Body of pancreas (tissue), 4 donors: Measurements from ENCODE around the gene PAN3. TPM values are rescaled to one million over a fixed set of nuclear protein-coding genes. Genes with fewer than 3 reads are reported as not detected.
A peak's percentile ranks its signal among the peaks of the same experiment; 100 is the strongest.

Experiments used
- ATAC-seq: fragments of 150-250 bp; one replicate; pipeline ENCODE4 v1.9.1; 2016
- DNase-seq, 4 donors: peaks; one replicate each; pipeline ENCODE4 v3.0.0-alpha.2; 2019
- H3K27ac ChIP-seq, 4 donors: fragments of 200-600 bp; sonication (generic); 1 replicate in 3 of 4; 2 replicates in 1 of 4; pipeline versions ENCODE4 v1.5.1 to v1.6.1; 2016 to 2019; ENCODE audit warnings: mild to moderate bottlenecking in 1 of 4, mixed read lengths in 1 of 4, moderate library complexity in 1 of 4
- H3K27me3 ChIP-seq, 2 donors: fragments of 200-600 bp; sonication (generic); one replicate each; pipeline ENCODE4 v1.6.0; 2016; ENCODE audit warnings: mild to moderate bottlenecking in 1 of 2
- H3K36me3 ChIP-seq, 2 donors: fragments of 200-600 bp; sonication (generic); replicated peaks in 1 of 2; 2 replicates each; pipeline ENCODE4 v1.5.1; 2016; ENCODE audit warnings: low read depth in 2 of 2; ENCODE audit not compliant: insufficient read depth in 1 of 2
- H3K4me1 ChIP-seq: fragments of 200-600 bp; sonication (generic); one replicate; pipeline ENCODE4 v1.6.0; 2016
- H3K4me3 ChIP-seq, 2 donors: fragments of 200-600 bp; sonication (generic); 1 replicate in 1 of 2; 2 replicates in 1 of 2; pipeline ENCODE4 v1.5.1; 2016 to 2019
- H3K9me3 ChIP-seq, 3 donors: fragments of 200-600 bp; sonication (generic); 1 replicate in 2 of 3; 2 replicates in 1 of 3; pipeline ENCODE4 v1.5.1; 2016
- CTCF ChIP-seq, 7 experiments: fragments of 450-650 bp in 4 of 7; fragments of 200-600 bp in 3 of 7; sonication (generic) in 3 of 7; IDR thresholded peaks; one replicate each; pipeline ENCODE4 v1.5.1; 2016 to 2019; ENCODE audit warnings: antibody characterized with exemption in 7 of 7
- POLR2A ChIP-seq, 3 donors: fragments of 450-650 bp; IDR thresholded peaks; one replicate each; pipeline ENCODE4 v1.6.1; 2016; ENCODE audit warnings: antibody characterized with exemption in 3 of 3, mild to moderate bottlenecking in 2 of 3
- WGBS, 2 donors: methylation state at CpG; one replicate each; pipeline ENCODE4 v1.1.5; 2017; 5-methylcytosine and 5-hydroxymethylcytosine counted together
- intact Hi-C: fragments of 100-400 bp; cut with DNase I; formaldehyde crosslinking; loops from one replicate; pipeline ENCODE4 v1.15.1; 2023
- total RNA-seq, 2 donors: library from RNA; depleted of rRNA; stranded (reverse); fragments of >200 nt; gene quantifications; one replicate each; pipeline ENCODE4 v1.1.0, GENCODE V29; 2016

The PAN3 gene
- total RNA-seq, 2 donors from 2014 or later: 31.4 to 36.3 TPM

GRCh38 chr13:28145049-28145448, 6.7 kb downstream of the PAN3 start:
- intact Hi-C loops: no loop called here
- peak in 1 of 4 donors; percentile 7 for DNase-seq
- Histone ChIP-seq H3K9me3 (no peaks in the 10 kb centered on the region), H3K4me1 (peaks cover 43% of the 10 kb centered on the region), H3K4me3 (no peak overlapping the region), H3K27ac (no peak overlapping the region), H3K36me3 (no peaks in the 10 kb centered on the region), H3K27me3 (no peaks in the 10 kb centered on the region)
- WGBS, 2 donors: 38 to 39% methylated on average over 6 of the region's 6 CpGs
- no peak for ATAC-seq
- no peak for TF ChIP-seq POLR2A (IDR thresholded peaks at IDR 0.05)

DNA sequence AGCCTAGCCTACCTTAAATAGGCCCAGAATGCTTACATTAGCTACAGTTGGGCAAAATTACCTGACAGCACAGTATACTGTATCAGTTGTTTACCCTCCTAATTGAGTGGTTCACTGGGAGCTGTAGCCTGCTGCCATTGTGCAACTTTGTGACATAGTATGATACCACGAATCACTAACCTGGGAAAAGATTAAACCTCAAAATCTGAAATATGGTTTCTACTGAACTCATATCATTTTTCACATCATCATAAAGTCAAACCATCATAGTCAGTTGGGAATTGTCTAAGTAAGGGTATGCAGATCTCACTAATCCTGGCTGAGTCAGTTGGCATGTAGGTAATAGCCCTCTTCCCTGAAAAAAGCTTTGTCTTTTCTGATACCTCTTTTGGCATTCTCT, 9.2 kb downstream of the PAN3 start:
- Histone ChIP-seq H3K4me1 (peaks cover 29% of the 10 kb centered on the region), H3K27me3 (no peaks in the 10 kb centered on the region), H3K4me3 (no peak overlapping the region), H3K9me3 (no peaks in the 10 kb centered on the region), H3K36me3 (no peaks in the 10 kb centered on the region), H3K27ac (no peak overlapping the region)
- ATAC-seq (no peak), DNase-seq (no peak)
- WGBS, 2 donors: 10 to 20% methylated on average over 1 of the region's 1 CpG
- intact Hi-C loops: no loop called here
- TF ChIP-seq POLR2A (IDR thresholded peaks at IDR 0.05) (no peak), CTCF (IDR thresholded peaks at IDR 0.05) (no peak)

GRCh38 chr13:28159057-28159456, 20.7 kb downstream of the PAN3 start:
- H3K4me1 ChIP-seq: peaks cover 25% of the 10 kb centered on the region
- no peaks in the 10 kb centered on the region for H3K9me3 ChIP-seq
- no peaks in the 10 kb centered on the region for H3K36me3 ChIP-seq
- DNase-seq: no peak
- H3K4me3 ChIP-seq: no peak overlapping the region
- intact Hi-C loops: no loop called here
- H3K27me3 ChIP-seq: no peaks in the 10 kb centered on the region
- no peak overlapping the region for H3K27ac ChIP-seq
- TF ChIP-seq CTCF (IDR thresholded peaks at IDR 0.05) (no peak), POLR2A (IDR thresholded peaks at IDR 0.05) (no peak)
- ATAC-seq: no peak
- WGBS, 2 donors: 94 to 96% methylated on average over 4 of the region's 4 CpGs

GRCh38 chr13:28161370-28161769, 23.0 kb downstream of the PAN3 start:
- H3K9me3 ChIP-seq: no peaks in the 10 kb centered on the region
- H3K36me3 ChIP-seq: no peaks in the 10 kb centered on the region
- ATAC-seq (peak; percentile 76), DNase-seq (peak in 1 of 4 donors; percentile 20)
- H3K27me3 ChIP-seq: no peaks in the 10 kb centered on the region
- WGBS, 2 donors: 7 to 16% methylated on average over 1 of the region's 1 CpG
- peak overlapping the region in 2 of 4 donors; percentile 22 to 52 for H3K27ac ChIP-seq
- intact Hi-C loops: no loop called here
- peaks cover 26% of the 10 kb centered on the region for H3K4me1 ChIP-seq
- no peak overlapping the region for H3K4me3 ChIP-seq
- TF ChIP-seq POLR2A (IDR thresholded peaks at IDR 0.05) (no peak), CTCF (IDR thresholded peaks at IDR 0.05) (no peak)

GRCh38 chr13:28163587-28163986, 25.2 kb downstream of the PAN3 start:
- DNase-seq (no peak), ATAC-seq (no peak)
- Histone ChIP-seq H3K27me3 (no peaks in the 10 kb centered on the region), H3K4me3 (no peak overlapping the region), H3K4me1 (peaks cover 30% of the 10 kb centered on the region), H3K36me3 (no peaks in the 10 kb centered on the region), H3K9me3 (no peaks in the 10 kb centered on the region), H3K27ac (no peak overlapping the region)
- 81 to 88% methylated on average over 4 of the region's 4 CpGs for WGBS, 2 donors
- TF ChIP-seq POLR2A (IDR thresholded peaks at IDR 0.05) (no peak), CTCF (IDR thresholded peaks at IDR 0.05) (no peak)
- intact Hi-C loops: no loop called here
